B cell (primary cell): ENCODE data around the gene LSM14A. TPM values are rescaled to one million over a fixed set of nuclear protein-coding genes. Genes with fewer than 3 reads are reported as not detected.
A peak's percentile ranks its signal among the peaks of the same experiment; 100 is the strongest.

ENCODE experiments used
- ATAC-seq: fragments of 200-7000 bp; cut with Tn5 transposase; one replicate; pipeline ENCODE4 v1.10.0; 2021; ENCODE audit warnings: low read depth, mild to moderate bottlenecking, moderate number of reproducible peaks, moderate library complexity
- CTCF ChIA-PET: fragments of 350-600 bp; sonication (Branson Sonifier 250); formaldehyde crosslinking; loops from one replicate; lab custom pipeline; 2021; ENCODE audit warnings: antibody characterized with exemption, inconsistent platforms; lab: Charles Lee
- POLR2A ChIA-PET: fragments of 350-600 bp; sonication (Branson Sonifier 250); formaldehyde crosslinking; loops from one replicate; lab custom pipeline; 2021; ENCODE audit warnings: antibody characterized with exemption; lab: Charles Lee
- DNase-seq: peaks from one replicate; pipeline ENCODE4 v3.0.0; 2013
- H2AFZ ChIP-seq: 2 replicates; pipeline ENCODE4 v1.6.1; 2012; ENCODE audit warnings: mild to moderate bottlenecking, low read depth, low read length; ENCODE audit not compliant: insufficient read depth, poor library complexity, severe bottlenecking
- H3K27ac ChIP-seq, 2 donors: 1 replicate in 1 of 2; 2 replicates in 1 of 2; pipeline ENCODE4 v1.5.1; 2012 to 2013; ENCODE audit warnings: low read length in 2 of 2, mild to moderate bottlenecking in 2 of 2, moderate library complexity in 1 of 2
- H3K27me3 ChIP-seq, 4 experiments: fragments of 200-600 bp in 1 of 4; sonication (generic) in 1 of 4; replicated peaks in 1 of 4; 1 replicate in 2 of 4; 2 replicates in 2 of 4; pipeline versions ENCODE4 v1.6.1 to v1.7.0; 2013 to 2016; ENCODE audit warnings: low read length in 3 of 4, mild to moderate bottlenecking in 2 of 4, mixed read lengths in 1 of 4, moderate library complexity in 1 of 4; ENCODE audit not compliant: insufficient read depth in 4 of 4, control insufficient read depth in 3 of 4; ENCODE audit errors: control extremely low read depth in 1 of 4
- H3K36me3 ChIP-seq, 2 experiments: replicated peaks in 1 of 2; 1 replicate in 1 of 2; 2 replicates in 1 of 2; pipeline versions ENCODE4 v1.6.1 to v1.7.1; 2013; ENCODE audit warnings: low read length in 1 of 2; ENCODE audit not compliant: insufficient read depth in 2 of 2, control insufficient read depth in 1 of 2; ENCODE audit errors: control extremely low read depth in 1 of 2, extremely low read depth in 1 of 2
- H3K4me1 ChIP-seq, 2 donors: fragments of 200-600 bp in 1 of 2; sonication (generic) in 1 of 2; 1 replicate in 1 of 2; 2 replicates in 1 of 2; pipeline versions ENCODE4 v1.5.1 to v1.6.1; 2013 to 2017; ENCODE audit warnings: low read length in 2 of 2; ENCODE audit not compliant: control insufficient read depth in 2 of 2, insufficient read depth in 2 of 2
- H3K4me2 ChIP-seq: replicated peaks from 2 replicates; pipeline ENCODE3; 2012; ENCODE audit warnings: mild to moderate bottlenecking, low read depth, low read length; ENCODE audit not compliant: poor library complexity, severe bottlenecking
- H3K4me3 ChIP-seq, 5 experiments: fragments of 200-600 bp in 1 of 5; sonication (generic) in 1 of 5; 1 replicate in 3 of 5; 2 replicates in 2 of 5; pipeline versions ENCODE4 v1.5.1 to v1.7.0; 2011 to 2016; ENCODE audit warnings: low read length in 4 of 5, mild to moderate bottlenecking in 4 of 5, low read depth in 2 of 5, control low read depth in 1 of 5, moderate library complexity in 1 of 5; ENCODE audit not compliant: insufficient read depth in 1 of 5; ENCODE audit errors: control extremely low read depth in 1 of 5, extremely low read depth in 1 of 5
- H3K79me2 ChIP-seq: fragments of 200-600 bp; sonication (generic); one replicate; pipeline ENCODE4 v1.6.0; 2016; ENCODE audit warnings: low read length; ENCODE audit not compliant: control insufficient read depth, insufficient read depth
- H3K9ac ChIP-seq: fragments of 200-600 bp; sonication (generic); 2 replicates; pipeline ENCODE4 v1.6.1; 2017; ENCODE audit warnings: mild to moderate bottlenecking, low read length, moderate library complexity
- H3K9me3 ChIP-seq, 3 donors: one replicate each; pipeline versions ENCODE4 v1.6.1 to v1.7.1; 2013; ENCODE audit warnings: low read length in 2 of 3; ENCODE audit not compliant: control insufficient read depth in 2 of 3, insufficient read depth in 1 of 3; ENCODE audit errors: control extremely low read depth in 1 of 3
- H4K20me1 ChIP-seq: 2 replicates; pipeline ENCODE4 v1.6.0; 2012; ENCODE audit warnings: mild to moderate bottlenecking, low read length; ENCODE audit not compliant: insufficient read depth, control insufficient read depth, poor library complexity, severe bottlenecking
- H3K27ac Mint-ChIP-seq: one replicate; pipeline ENCODE4 v1.8.0; 2021; ENCODE audit warnings: mixed read lengths
- H3K27me3 Mint-ChIP-seq: one replicate; pipeline ENCODE4 v1.8.0; 2021; ENCODE audit warnings: mixed read lengths
- H3K4me1 Mint-ChIP-seq: one replicate; pipeline ENCODE4 v1.8.0; 2021; ENCODE audit warnings: mixed read lengths
- H3K4me3 Mint-ChIP-seq: one replicate; pipeline ENCODE4 v1.8.0; 2021; ENCODE audit warnings: mixed read lengths
- H3K9me3 Mint-ChIP-seq: one replicate; pipeline ENCODE4 v1.8.0; 2022; ENCODE audit warnings: mixed read lengths; ENCODE audit not compliant: insufficient read depth
- EZH2 ChIP-seq: IDR thresholded peaks from 2 replicates; pipeline ENCODE4 v1.6.1; 2012; ENCODE audit warnings: borderline replicate concordance, low read depth, mild to moderate bottlenecking, moderate library complexity, low read length; ENCODE audit not compliant: insufficient read depth, poor library complexity, severe bottlenecking
- WGBS: methylation state at CpG from one replicate; pipeline ENCODE4 v1.1.5; 2013; ENCODE audit warnings: missing lambda C conversion rate; ENCODE audit not compliant: insufficient coverage; 5-methylcytosine and 5-hydroxymethylcytosine counted together
- intact Hi-C: fragments of 100-400 bp; cut with micrococcal nuclease; formaldehyde crosslinking; loops from one replicate; pipeline ENCODE4 v1.10.0; 2022
- polyA plus RNA-seq: library from polyadenylated mRNA; depleted of rRNA; stranded (reverse); fragments of >200 nt; gene quantifications from 2 replicates; pipeline ENCODE4 v1.2.3, GENCODE V29; 2012
- total RNA-seq, 2 donors: library from RNA; stranded (reverse); fragments of 120-200 nt in 1 of 2; gene quantifications; 1 replicate in 1 of 2; 2 replicates in 1 of 2; pipeline versions ENCODE4 v1.2.3 to v1.2.4, GENCODE V29; 2013 to 2022
- TF ChIP-seq, protein P1 (sequence below): fragments of 200-600 bp; IDR thresholded peaks from one replicate; pipeline ENCODE4 v1.8.0; 2022; ENCODE audit warnings: antibody characterized with exemption, mild to moderate bottlenecking

The LSM14A gene
- total and polyA plus RNA-seq, 2 donors (not counting 1 experiment from before 2014, with no cell fraction given), result 90.7 to 163 TPM

DNA sequence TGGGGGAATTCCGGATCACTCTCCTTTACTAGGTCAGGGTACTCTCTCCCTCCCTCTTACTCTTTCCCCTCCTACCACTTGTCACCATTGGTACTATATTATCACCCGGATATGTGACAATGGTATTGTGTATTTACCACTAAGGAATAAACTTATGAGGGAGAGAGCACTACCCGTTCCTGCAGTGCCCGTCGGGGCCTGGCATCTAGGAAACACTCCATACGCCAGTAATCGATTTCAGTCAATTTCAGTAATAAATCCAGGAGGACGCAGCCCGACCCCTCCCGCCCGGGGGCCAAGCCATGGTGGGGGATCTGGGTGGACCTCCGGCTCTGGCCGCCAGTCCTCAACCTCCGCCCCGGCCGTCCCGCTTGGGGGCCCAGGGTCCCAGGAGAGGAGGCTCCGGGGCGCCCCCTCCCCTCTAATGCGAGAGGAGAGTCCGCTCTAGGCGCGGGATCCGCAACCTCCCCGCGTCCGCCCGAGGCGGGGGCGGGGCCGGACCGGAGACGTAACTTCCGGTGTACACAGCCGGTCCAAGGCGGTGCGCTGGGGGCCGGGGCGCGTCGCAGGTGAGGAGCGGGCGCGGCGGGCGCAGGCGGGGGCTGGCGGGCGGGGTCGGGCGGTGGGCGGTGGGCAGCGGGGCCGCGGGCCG, 81.9 kb downstream of the LSM14A start, which contains the start of gene GARRE1:
TSS of gene GARRE1 (plus strand) at position 509 of the 652 bp plus-strand sequence. CDS start 45,920 bp downstream, outside the sequence.
- WGBS, result under 1% methylated on average over 49 of the region's 56 CpGs
- intact Hi-C loops, result loop anchor here (1.0 to 10.0 kb wide), 3 partner anchors 16 to 83 kb away; partner anchors contain the start of gene LSM14A
- Histone ChIP-seq H3K79me2 (peaks cover 54% of the 10 kb centered on the region), H3K27me3 (no peaks in the 10 kb centered on the region), H3K27ac (peak within 1 kb of the TSS; percentile 91 to 92), H3K9ac (peak within 1 kb of the TSS; percentile 87), H2AFZ (peak within 1 kb of the TSS; percentile 86), H4K20me1 (peaks cover 7% of the 10 kb centered on the region), H3K9me3 (no peaks in the 10 kb centered on the region), H3K4me3 (peak within 1 kb of the TSS; percentile 83 to 93 (median 86)), H3K36me3 (peaks cover under 1 to 2% of the 10 kb centered on the region in 2 experiments), H3K4me1 (peaks cover 13 to 26% of the 10 kb centered on the region in 2 donors), H3K4me2 (peak within 1 kb of the TSS; percentile 87)
- Mint-ChIP-seq H3K4me1 (peaks cover 29% of the 10 kb centered on the region), H3K9me3 (no peaks in the 10 kb centered on the region), H3K27me3 (no peaks in the 10 kb centered on the region), H3K27ac (peak within 1 kb of the TSS; percentile 97), H3K4me3 (peak within 1 kb of the TSS; percentile 95)
- ATAC-seq, result peak; percentile 86
- peak; percentile 87 for DNase-seq
- TF ChIP-seq, protein P1, sequence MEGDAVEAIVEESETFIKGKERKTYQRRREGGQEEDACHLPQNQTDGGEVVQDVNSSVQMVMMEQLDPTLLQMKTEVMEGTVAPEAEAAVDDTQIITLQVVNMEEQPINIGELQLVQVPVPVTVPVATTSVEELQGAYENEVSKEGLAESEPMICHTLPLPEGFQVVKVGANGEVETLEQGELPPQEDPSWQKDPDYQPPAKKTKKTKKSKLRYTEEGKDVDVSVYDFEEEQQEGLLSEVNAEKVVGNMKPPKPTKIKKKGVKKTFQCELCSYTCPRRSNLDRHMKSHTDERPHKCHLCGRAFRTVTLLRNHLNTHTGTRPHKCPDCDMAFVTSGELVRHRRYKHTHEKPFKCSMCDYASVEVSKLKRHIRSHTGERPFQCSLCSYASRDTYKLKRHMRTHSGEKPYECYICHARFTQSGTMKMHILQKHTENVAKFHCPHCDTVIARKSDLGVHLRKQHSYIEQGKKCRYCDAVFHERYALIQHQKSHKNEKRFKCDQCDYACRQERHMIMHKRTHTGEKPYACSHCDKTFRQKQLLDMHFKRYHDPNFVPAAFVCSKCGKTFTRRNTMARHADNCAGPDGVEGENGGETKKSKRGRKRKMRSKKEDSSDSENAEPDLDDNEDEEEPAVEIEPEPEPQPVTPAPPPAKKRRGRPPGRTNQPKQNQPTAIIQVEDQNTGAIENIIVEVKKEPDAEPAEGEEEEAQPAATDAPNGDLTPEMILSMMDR, result no peak
- no peak for TF ChIP-seq EZH2
- ChIA-PET CTCF (no interaction called here), POLR2A (interaction anchor here (0.6 to 1.5 kb wide), 4 partner anchors 15 to 80 kb away, joined by 3 to 5 read pairs (median 4); no protein-coding TSS in a partner anchor)
